GM19324 (cell line): Measurements from ENCODE around the gene MEGF11.
"Not testable (repeated sequence)": the region's sequence is repeated elsewhere in the genome, so short reads cannot be mapped to it uniquely, and the experiment has no call there.

Experiments used
- ATAC-seq: cut with Tn5 transposase; IDR thresholded peaks from one replicate; pipeline ENCODE4 v1.9.1; 2021; ENCODE audit warnings: mild to moderate bottlenecking, moderate library complexity; ENCODE audit not compliant: unreplicated experiment, low FRiP score

MEGF11 gene

GRCh38 chr15:65883571-65883970, 370.0 kb downstream of the MEGF11 start:
- no peak for ATAC-seq

GRCh38 chr15:65881766-65882434, 371.6 kb downstream of the MEGF11 start:
- ATAC-seq, result no peak

- ATAC-seq, result no peak
These were observed 375.8 kb downstream of the MEGF11 start for GRCh38 chr15:65877749-65878148.

GRCh38 chr15:65875458-65875857, 378.1 kb downstream of the MEGF11 start:
- ATAC-seq, result no peak

DNA sequence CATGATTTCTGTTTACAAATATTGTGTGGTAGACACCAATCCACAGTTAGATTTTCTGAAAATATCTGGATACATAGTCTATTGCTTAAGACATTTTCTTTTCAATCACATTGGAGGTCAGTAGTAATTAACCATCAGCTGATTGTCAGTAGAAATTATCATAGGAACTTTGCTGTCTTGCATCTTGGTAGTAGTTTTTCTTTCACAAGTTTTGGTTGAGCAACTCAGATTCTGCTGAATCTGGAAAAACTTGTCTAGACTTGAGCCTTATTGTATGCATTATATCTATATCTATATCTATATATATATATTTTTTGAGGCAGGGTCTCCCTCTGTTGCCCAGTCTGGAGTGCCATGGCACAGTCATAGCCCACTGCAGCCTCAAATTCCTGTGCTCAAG, 380.3 kb downstream of the MEGF11 start:
- no peak for ATAC-seq

DNA sequence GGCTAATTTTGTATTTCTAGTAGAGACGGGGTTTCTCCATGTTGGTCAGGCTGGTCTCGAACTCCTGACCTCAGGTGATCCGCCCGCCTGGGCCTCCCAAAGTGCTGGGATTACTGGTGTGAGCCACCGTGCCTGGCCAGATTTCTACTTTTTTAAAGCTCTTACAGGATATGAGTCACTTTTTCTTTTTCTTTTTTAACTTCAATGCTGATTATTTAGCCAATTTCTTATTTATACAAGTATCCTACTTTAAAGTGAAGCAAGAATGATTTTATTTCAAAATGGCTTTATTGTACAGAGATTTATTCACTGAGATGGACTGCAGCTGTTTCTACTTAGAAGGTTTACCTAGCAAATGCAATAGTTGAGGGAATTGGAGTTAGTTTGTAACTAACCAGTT, 381.0 kb downstream of the MEGF11 start:
- ATAC-seq, result not testable (repeated sequence)

GRCh38 chr15:65871886-65872285, 381.7 kb downstream of the MEGF11 start:
- ATAC-seq, result not testable (repeated sequence)

DNA sequence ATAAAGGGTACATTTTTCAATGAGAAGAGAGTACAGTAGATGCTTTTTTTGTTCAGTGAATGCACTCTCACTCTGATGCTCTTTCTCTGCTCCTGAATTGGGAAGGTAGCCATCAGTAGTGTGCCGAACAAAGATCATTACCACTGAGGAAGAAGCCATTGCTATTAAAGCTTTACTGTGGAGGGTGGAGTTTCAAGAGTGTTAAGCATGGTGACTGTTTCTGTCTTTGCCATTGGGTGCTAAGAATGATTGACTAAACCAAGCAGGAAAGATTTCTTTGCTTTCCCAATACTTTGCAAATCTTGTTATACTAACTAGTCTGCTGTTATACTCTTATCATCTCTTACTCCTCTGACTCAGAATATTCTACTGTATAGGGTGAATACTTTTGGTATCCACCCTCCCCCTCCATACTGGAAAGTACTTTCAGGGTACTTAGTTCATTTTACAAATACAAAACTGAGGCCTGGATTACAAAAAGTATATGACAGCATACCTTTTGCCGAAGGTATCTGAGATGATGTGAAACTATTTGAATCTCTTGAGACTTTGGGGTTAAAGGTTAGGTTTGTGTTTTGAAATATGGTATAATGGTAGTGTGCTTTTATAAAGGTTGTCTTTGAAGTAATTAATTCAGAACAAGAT, 382.5 kb downstream of the MEGF11 start:
- ATAC-seq, result no peak

GRCh38 chr15:65869954-65870871, 383.3 kb downstream of the MEGF11 start:
- peak; percentile 4 for ATAC-seq

GRCh38 chr15:65869126-65869953, 384.2 kb downstream of the MEGF11 start, which contains the start of gene RAB11A:
RAB11A (plus strand) TSS chr15:65869491; CDS start chr15:65869586, 95 bp downstream.
- ATAC-seq, result peak; percentile 85

GRCh38 chr15:65868546-65869125, 384.9 kb downstream of the MEGF11 start:
- ATAC-seq, result no peak

DNA sequence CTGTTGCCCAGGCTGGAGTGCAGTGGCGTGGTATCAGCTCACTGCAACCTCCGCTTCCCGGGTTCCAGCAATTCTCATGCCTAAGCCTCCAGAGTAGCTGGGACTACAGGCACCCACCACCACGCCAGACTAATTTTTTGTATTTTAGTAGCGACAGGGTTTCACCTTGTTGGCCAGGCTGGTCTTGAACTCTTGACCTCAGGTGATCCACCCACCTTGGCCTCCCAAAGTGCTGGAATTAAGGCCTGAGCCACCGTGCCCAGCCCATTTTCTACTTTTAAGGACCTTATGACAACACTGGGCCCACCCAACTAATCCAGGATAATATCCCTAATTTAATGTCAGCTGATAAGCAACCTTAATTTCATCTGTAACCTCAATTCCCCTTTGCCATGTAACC, 385.6 kb downstream of the MEGF11 start:
- ATAC-seq, result not testable (repeated sequence)

DNA sequence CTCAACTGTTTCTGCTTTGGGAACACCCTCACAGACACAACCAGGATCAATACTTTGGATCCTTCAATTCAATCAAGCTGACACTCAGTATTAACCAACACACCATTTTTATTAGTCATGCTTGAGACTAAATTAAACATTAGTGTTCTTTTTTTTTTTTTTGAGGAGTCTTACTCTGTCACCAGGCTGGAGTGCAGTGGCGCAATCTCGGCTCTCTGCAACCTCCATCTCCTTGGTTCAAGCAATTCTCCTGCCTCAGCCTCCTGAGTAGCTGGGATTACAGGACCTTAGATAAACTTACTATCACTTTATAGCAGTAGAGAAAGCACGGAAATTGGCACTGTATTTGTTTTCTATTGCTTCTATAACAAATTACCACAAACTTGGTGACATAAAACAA, 386.3 kb downstream of the MEGF11 start:
- no peak for ATAC-seq

GRCh38 chr15:65863106-65863505, 390.4 kb downstream of the MEGF11 start:
- no peak for ATAC-seq

GRCh38 chr15:65862682-65863081, 390.9 kb downstream of the MEGF11 start:
- ATAC-seq, result no peak

DNA sequence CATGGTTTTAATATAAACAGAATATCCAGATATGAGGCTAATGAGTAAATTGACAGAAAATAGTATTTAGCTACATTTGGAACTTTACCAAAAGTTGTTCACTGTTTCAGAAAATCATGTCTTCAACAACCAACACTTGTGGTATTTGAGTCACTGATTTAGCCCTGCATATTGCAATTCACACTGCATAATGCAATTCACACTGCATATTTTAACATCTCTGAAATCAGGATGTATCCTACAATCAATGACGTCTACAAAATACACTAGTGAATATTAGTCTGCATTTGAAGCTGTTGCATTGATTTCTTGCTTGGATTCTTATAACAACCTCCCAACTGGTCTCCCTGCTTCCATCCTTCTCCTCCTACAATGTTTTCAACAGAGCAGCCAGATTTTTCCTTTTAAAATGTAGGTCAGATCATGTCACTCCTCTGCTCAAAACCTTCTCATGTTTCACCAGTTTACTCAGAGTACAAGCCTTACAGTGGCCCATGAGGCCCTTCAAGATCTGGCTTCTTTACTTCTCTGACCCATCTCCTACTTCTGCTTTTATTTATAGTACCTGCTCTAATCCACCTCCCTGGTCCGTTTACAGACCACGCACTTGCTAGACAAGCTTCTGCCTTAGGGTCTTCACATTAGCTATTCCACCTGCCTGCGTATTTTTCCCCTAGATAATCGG, 395.7 kb downstream of the MEGF11 start:
- ATAC-seq, result no peak

DNA sequence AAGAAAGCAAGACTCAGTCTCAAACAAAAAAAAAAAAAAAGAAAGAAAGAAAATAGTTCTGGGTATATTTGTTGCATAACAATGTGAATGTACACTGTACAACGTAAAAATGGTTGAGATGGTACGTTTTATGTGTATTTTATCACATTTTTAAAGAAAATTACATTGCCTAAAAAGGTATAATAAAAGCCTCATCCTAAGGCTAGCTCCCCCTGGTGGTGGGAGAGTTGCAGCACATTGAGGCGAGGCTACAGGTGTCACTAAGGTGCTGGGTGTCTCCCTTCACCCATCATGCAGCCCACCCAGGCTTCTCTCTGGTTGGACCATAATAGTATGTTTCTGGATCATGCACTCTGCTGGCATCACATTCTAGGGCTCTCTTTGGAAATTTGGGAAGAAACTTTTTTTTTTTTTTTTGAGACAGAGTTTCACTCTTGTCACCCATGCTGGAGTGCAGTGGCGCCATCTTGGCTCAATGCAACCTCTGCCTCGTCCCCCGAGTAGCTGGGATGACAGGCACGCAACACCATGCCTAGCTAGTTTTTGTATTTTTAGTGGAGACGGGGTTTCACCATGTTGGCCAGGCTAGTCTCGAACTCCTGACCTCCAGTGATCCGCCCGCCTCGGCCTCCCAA, 396.6 kb downstream of the MEGF11 start:
- no peak for ATAC-seq

GRCh38 chr15:65851981-65852380, 401.6 kb downstream of the MEGF11 start:
- ATAC-seq, result no peak

- ATAC-seq, result no peak
These were observed 405.6 kb downstream of the MEGF11 start for GRCh38 chr15:65847989-65848388.
